ENCODE results near the gene PUM1. TPM values are rescaled to one million over a fixed set of nuclear protein-coding genes. Genes with fewer than 3 reads are reported as not detected.

PUM1 gene
- total and polyA plus RNA-seq, 2 donors (not counting 3 experiments of a cell fraction or from before 2014, with no cell fraction given), result 94.7 to 124 TPM

DNA sequence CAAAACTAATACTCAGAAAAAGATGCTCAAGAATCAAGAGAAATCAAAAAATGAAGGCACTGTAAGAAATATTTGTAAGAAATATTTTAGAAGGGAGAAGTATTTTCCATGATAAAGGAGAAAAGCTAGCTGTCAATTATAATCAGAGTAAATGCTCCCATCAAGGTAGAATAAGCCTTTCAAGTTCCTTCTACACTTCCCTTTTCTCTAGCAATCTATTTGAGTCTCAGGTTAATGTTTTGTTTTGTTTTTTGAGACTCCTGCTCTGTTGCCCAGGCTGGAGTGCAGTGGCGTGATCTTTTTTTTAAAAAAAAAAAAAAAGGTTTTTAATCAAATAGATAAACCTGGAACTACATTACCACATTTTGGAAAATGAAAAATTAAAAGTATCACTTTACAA, 33.3 kb downstream of the PUM1 start:
- FAIRE-seq (no peak), DNase-seq (ENCODE audit: low read depth, low spot score) (no peak)
- ChIA-PET CTCF (interaction anchor here (1.6 to 2.2 kb wide), 2 partner anchors 8 to 25 kb away, joined by 4 to 11 read pairs; no protein-coding TSS in a partner anchor), POLR2A (no interaction called here)
- Histone ChIP-seq H3K9me1 (replicated peaks; ENCODE audit: control insufficient read depth, extremely low read depth, insufficient read depth, low read length) (no peaks in the 10 kb centered on the region), H3K4me2 (ENCODE audit: insufficient read depth, low read length) (no peak overlapping the region), H3K79me2 (ENCODE audit: control insufficient read depth, insufficient read depth, low read length) (peaks cover 99% of the 10 kb centered on the region), H2AFZ (ENCODE audit: low read depth, low read length) (no peak overlapping the region), H3K27me3 (ENCODE audit: control insufficient read depth in 2 of 2, insufficient read depth in 2 of 2, low read length in 2 of 2) (no peaks in the 10 kb centered on the region), H3K4me1 (ENCODE audit: control insufficient read depth, extremely low read depth, insufficient read depth, low read length) (peaks cover 11% of the 10 kb centered on the region), H3K27ac (ENCODE audit: insufficient read depth, low read depth, low read length) (no peak overlapping the region), H3K36me3 (ENCODE audit: control insufficient read depth in 2 of 2, extremely low read depth in 1 of 2, insufficient read depth in 2 of 2, low read length in 2 of 2) (no peaks in the 10 kb centered on the region), H4K20me1 (replicated peaks; ENCODE audit: control insufficient read depth, extremely low read depth, insufficient read depth, low read length) (peaks cover 23% of the 10 kb centered on the region), H3K9ac (replicated peaks; ENCODE audit: extremely low read depth, insufficient read depth, low read length) (no peak overlapping the region), H3K4me3 (replicated peaks in 1 of 3; ENCODE audit: insufficient read depth in 1 of 3, low read depth in 1 of 3, low read length in 3 of 3) (no peak overlapping the region), H3K9me3 (replicated peaks; ENCODE audit: control insufficient read depth, insufficient read depth, low read length) (no peaks in the 10 kb centered on the region)
- TF ChIP-seq GATA2 (IDR thresholded peaks at IDR 0.05; ENCODE audit: insufficient read depth, insufficient read length, low read depth, low read length), result no peak
- TF ChIP-seq POLR2AphosphoS5 (IDR thresholded peaks at IDR 0.05; ENCODE audit: insufficient read depth, low read depth, low read length), result no peak
- no peak for TF ChIP-seq POLR2A (IDR thresholded peaks at IDR 0.05; ENCODE audit: low read depth, low read length)
- TF ChIP-seq, protein P1, sequence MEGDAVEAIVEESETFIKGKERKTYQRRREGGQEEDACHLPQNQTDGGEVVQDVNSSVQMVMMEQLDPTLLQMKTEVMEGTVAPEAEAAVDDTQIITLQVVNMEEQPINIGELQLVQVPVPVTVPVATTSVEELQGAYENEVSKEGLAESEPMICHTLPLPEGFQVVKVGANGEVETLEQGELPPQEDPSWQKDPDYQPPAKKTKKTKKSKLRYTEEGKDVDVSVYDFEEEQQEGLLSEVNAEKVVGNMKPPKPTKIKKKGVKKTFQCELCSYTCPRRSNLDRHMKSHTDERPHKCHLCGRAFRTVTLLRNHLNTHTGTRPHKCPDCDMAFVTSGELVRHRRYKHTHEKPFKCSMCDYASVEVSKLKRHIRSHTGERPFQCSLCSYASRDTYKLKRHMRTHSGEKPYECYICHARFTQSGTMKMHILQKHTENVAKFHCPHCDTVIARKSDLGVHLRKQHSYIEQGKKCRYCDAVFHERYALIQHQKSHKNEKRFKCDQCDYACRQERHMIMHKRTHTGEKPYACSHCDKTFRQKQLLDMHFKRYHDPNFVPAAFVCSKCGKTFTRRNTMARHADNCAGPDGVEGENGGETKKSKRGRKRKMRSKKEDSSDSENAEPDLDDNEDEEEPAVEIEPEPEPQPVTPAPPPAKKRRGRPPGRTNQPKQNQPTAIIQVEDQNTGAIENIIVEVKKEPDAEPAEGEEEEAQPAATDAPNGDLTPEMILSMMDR (IDR thresholded peaks at IDR 0.05; ENCODE audit: extremely low read depth in 1 of 2, insufficient read depth in 1 of 2, low read depth in 1 of 2, low read length in 2 of 2), result no peak
- no peak for TF ChIP-seq EZH2 (IDR thresholded peaks at IDR 0.05; ENCODE audit: borderline replicate concordance, low read depth, low read length, severe bottlenecking)
- TF ChIP-seq MYC (IDR thresholded peaks at IDR 0.05; ENCODE audit: low read depth, low read length), result no peak
- no peak for TF ChIP-seq FOS (IDR thresholded peaks at IDR 0.05; ENCODE audit: borderline replicate concordance, insufficient read depth, low read length)
- intact Hi-C loops (cut with micrococcal nuclease) (no loop called here), dilution Hi-C loops (cut with MboI; ENCODE audit: extremely low pct_ligation_motif_present, low sequenced_read_pairs) (no loop called here)
- no TSS peak for BruUV-seq (replicated peaks)
